HUES6 (cell line): ENCODE measurements around the gene SMURF1.

Experiments
- H3K27ac ChIP-seq: 2 replicates; pipeline ENCODE4 v1.7.0; 2013; ENCODE audit warnings: low read depth, mild to moderate bottlenecking, low read length, inconsistent platforms
- H3K27me3 ChIP-seq: 2 replicates; pipeline ENCODE4 v1.6.1; 2013; ENCODE audit warnings: low read length; ENCODE audit not compliant: control insufficient read depth, insufficient read depth
- H3K36me3 ChIP-seq: 2 replicates; pipeline ENCODE4 v1.6.1; 2013; ENCODE audit warnings: low read length; ENCODE audit not compliant: control insufficient read depth, insufficient read depth
- H3K4me1 ChIP-seq: 2 replicates; pipeline ENCODE4 v1.6.1; 2013; ENCODE audit warnings: low read length; ENCODE audit not compliant: control insufficient read depth, insufficient read depth
- H3K4me3 ChIP-seq: 2 replicates; pipeline ENCODE4 v1.5.1; 2013; ENCODE audit warnings: low read depth, low read length
- H3K9ac ChIP-seq: one replicate; pipeline ENCODE4 v1.6.1; 2013; ENCODE audit warnings: mild to moderate bottlenecking, low read length
- H3K9me3 ChIP-seq: 2 replicates; pipeline ENCODE4 v1.6.1; 2013; ENCODE audit warnings: low read depth, low read length; ENCODE audit not compliant: control insufficient read depth, insufficient read depth

The SMURF1 gene

DNA sequence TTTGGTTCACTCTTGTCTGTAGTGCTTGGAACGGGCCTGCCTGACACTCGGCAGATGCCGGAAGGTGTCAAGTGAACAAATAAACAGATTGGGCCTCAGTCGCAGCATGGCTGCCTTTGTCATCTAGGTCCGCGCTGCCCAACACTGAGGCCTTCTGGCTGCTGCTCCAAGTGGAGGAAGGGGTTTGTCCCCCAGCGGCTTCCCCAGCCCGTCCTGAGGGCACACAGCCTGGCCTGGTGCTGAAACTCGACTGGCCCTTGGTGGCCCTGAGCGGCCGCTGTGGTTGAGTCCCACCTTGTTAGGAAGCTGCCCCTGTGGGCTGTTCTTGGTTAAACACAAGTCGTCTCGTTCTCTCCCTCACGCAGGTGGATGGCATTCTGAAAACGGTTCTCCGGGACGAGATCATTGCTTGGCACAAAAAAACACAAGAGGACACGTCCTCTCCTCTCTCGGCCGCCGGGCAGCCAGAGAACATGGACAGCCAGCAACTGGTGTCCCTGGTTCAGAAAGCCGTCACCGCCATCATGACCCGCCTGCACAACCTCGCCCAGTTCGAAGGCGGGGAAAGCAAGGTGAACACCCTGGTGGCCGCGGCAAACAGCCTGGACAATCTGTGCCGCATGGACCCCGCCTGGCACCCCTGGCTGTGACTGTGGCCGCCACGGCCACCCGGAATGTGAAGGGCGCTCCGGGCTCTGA lies 132.1 kb downstream of the SMURF1 start:
- Histone ChIP-seq H3K4me3 (no peak overlapping the region), H3K27me3 (no peaks in the 10 kb centered on the region), H3K27ac (no peak overlapping the region), H3K36me3 (peaks cover 79% of the 10 kb centered on the region), H3K9ac (no peak overlapping the region), H3K9me3 (no peaks in the 10 kb centered on the region), H3K4me1 (no peaks in the 10 kb centered on the region)

DNA sequence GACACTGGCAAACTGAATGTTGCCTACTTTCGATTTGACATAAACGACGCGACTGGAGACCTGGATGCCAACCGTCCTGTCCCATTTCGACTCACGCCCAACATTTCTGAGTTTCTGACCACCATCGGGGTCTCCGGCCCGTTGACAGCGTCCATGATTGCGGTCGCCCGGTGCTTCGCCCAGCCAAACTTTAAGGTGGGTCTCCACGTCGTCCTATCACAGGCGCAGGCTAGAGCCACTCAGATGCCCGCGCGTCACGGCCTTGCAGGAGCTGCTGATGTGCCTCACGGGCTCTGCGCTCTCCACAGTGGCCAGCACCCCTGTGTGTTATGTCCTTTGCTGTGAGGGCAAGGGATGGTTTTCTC lies 132.6 kb downstream of the SMURF1 start:
- Histone ChIP-seq H3K36me3 (peaks cover 85% of the 10 kb centered on the region), H3K9ac (no peak overlapping the region), H3K27me3 (no peaks in the 10 kb centered on the region)

DNA sequence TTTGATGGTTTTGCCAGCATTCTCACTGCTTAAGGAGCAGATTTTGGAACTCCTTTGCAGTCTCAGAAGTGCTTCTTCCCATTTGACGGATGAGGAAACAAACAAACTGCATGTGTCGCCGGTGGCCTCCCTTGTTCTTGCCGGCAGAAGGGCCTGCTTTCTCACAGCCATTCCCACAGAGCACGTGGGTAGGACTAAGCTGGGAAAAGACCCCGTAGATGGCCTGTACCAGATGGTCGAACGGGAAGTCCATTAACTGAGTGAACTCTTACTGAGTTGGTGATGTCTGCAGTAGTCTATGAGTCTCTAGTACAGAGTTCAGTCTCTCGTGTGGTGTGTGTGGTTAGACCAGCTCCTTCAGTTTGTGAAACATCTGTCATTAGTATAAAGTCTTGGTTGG lies 133.6 kb downstream of the SMURF1 start:
- Histone ChIP-seq H3K27me3 (no peaks in the 10 kb centered on the region), H3K9ac (no peak overlapping the region), H3K9me3 (no peaks in the 10 kb centered on the region), H3K4me1 (no peaks in the 10 kb centered on the region), H3K4me3 (no peak overlapping the region), H3K36me3 (peaks cover 89% of the 10 kb centered on the region), H3K27ac (no peak overlapping the region)

More for the DNA sequence above, 132.6 kb downstream of the SMURF1 start:
- H3K4me3 ChIP-seq = no peak overlapping the region
- no peaks in the 10 kb centered on the region for H3K4me1 ChIP-seq
- no peak overlapping the region for H3K27ac ChIP-seq
- H3K9me3 ChIP-seq = no peaks in the 10 kb centered on the region

DNA sequence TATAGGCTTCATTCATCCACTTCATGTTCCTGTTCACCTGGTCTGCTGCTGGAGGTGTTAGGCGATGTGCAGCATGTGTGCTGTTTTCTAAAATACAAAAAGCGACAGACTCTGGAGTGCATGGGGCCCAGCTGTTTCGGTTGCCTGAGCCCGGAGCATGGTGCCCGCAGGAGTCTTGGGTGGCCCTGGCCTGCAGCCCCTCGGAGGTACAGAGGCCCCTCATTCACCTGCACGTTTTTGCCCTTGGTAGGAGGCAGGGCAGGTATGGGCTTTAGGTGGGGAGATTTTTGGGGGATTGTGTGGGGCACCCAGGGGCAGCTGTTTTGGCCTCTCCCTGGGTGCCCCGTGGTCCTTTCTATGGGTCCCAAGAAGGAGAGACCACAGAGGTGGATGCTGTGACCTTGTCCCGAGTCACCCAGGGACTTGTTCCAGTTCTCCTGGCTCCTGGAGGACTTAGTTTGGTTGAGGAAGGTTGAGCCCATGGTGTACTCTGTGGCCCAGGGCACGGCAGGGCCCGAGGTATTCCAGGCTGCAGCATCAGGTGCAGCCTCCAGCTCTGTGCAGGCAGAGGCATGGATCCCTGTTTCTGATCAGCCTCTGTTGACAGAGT lies 134.9 kb downstream of the SMURF1 start:
- Histone ChIP-seq H3K27ac (no peak overlapping the region), H3K9ac (no peak overlapping the region), H3K36me3 (peaks cover 89% of the 10 kb centered on the region), H3K27me3 (no peaks in the 10 kb centered on the region), H3K4me3 (no peak overlapping the region), H3K4me1 (no peaks in the 10 kb centered on the region), H3K9me3 (no peaks in the 10 kb centered on the region)

DNA sequence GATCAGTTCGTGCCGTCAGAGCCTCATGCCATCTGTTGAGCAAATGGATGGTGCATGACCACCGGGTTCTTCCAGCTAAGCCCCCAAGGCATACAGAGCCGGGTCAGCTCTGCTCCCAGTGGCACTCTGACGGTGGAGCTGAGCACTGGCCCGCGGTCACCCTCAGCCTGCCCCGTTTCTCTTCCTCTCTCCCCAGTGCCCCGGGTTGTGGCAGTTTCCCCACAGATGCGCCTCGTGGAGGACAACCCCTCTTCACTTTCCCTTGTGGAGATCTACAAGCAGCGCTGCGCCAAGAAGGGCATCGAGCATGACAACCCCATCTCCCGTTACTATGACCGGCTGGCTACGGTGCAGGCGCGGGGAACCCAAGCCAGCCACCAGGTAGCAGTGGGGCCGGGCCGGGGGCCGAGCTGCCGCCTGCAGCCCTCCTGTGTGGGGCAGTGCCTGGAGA lies 135.7 kb downstream of the SMURF1 start:
- Histone ChIP-seq H3K4me3 (no peak overlapping the region), H3K9ac (no peak overlapping the region), H3K4me1 (no peaks in the 10 kb centered on the region), H3K36me3 (peaks cover 88% of the 10 kb centered on the region), H3K27me3 (no peaks in the 10 kb centered on the region), H3K27ac (no peak overlapping the region), H3K9me3 (no peaks in the 10 kb centered on the region)

- Histone ChIP-seq H3K27me3 (no peaks in the 10 kb centered on the region), H3K4me3 (no peak overlapping the region), H3K4me1 (no peaks in the 10 kb centered on the region), H3K9ac (no peak overlapping the region), H3K36me3 (peaks cover 87% of the 10 kb centered on the region), H3K9me3 (no peaks in the 10 kb centered on the region), H3K27ac (no peak overlapping the region)
These were observed 137.0 kb downstream of the SMURF1 start for GRCh38 chr7:99006739-99007424.

- Histone ChIP-seq H3K4me1 (no peaks in the 10 kb centered on the region), H3K9ac (no peak overlapping the region), H3K27ac (no peak overlapping the region), H3K9me3 (no peaks in the 10 kb centered on the region), H3K27me3 (no peaks in the 10 kb centered on the region), H3K4me3 (no peak overlapping the region), H3K36me3 (peaks cover 87% of the 10 kb centered on the region)
These were observed 138.1 kb downstream of the SMURF1 start for GRCh38 chr7:99005776-99006175.

DNA sequence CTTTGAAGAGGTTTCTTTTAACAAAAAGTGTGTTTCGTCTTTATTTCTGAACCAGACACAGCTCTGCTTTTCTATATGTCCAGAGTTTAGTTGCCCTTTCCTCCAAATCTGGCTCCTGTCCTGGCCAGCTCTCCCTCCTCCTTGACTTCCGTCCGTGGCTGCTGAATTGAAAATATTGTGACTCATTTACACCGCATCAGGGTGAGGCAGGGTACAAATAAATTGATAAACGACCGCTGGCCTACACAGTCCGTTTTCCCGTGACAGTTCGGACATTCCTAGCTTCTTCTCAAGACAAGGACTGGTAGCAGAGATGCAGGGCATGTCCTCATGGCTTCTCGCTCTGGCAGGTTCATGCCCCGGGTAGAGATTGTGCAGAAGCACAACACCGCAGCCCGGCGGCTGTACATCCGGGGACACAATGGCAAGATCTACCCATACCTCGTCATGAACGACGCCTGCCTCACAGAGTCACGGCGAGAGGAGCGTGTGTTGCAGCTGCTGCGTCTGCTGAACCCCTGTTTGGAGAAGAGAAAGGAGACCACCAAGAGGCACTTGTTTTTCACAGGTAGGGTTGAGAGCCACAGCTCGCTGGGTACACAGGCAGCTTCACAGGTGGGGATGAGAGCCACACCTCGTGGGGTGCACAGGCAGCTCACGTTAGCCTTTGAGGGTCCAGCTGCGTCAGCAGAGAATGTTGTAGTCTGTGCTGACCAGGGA lies 139.0 kb downstream of the SMURF1 start:
- Histone ChIP-seq H3K27me3 (no peaks in the 10 kb centered on the region), H3K9me3 (no peaks in the 10 kb centered on the region), H3K27ac (no peak overlapping the region), H3K4me3 (no peak overlapping the region), H3K36me3 (peaks cover 88% of the 10 kb centered on the region), H3K4me1 (no peaks in the 10 kb centered on the region), H3K9ac (no peak overlapping the region)

DNA sequence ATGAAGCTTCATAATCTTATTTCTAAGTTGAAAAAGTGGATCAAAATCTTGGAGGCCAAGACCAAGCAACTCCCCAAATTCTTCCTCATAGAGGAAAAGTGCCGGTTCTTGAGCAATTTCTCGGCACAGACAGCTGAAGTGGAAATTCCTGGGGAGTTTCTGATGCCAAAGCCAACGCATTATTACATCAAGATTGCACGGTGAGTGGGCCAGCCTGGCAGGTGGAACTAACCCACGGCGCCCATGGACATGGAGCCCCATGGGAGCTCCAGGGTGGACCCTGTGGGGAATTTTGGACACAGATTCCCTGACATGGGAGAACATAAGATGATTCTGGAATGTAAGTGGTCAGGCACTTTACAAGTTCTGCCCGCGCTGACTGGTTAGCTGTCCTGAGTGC lies 139.7 kb downstream of the SMURF1 start:
- no peak overlapping the region for H3K4me3 ChIP-seq
- H3K27me3 ChIP-seq = no peaks in the 10 kb centered on the region
- H3K36me3 ChIP-seq = peaks cover 88% of the 10 kb centered on the region
- no peaks in the 10 kb centered on the region for H3K4me1 ChIP-seq
- H3K27ac ChIP-seq = no peak overlapping the region
- H3K9me3 ChIP-seq = no peaks in the 10 kb centered on the region
- no peak overlapping the region for H3K9ac ChIP-seq

DNA sequence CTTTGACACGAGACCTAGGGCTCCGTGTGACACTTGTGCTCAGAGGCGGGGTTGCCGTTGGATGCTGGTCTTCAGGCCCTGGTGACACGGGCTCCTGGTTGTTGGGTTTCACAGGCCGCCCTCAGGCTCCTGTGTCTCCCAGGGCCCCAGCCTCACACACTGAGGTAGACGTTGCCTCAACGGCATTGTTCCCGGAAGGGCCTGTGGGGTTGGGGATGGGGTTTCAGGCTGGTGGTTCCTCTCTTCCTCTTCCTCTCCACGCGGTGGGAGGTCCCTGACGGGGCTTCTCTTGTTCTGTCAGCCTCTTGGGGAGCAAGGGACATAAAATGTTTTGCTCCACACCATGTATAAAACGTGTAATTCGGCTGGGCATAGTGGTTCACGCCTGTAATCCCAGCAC lies 140.5 kb downstream of the SMURF1 start:
- no peak overlapping the region for H3K9ac ChIP-seq
- no peaks in the 10 kb centered on the region for H3K27me3 ChIP-seq
- no peaks in the 10 kb centered on the region for H3K4me1 ChIP-seq
- H3K36me3 ChIP-seq = peaks cover 88% of the 10 kb centered on the region
- H3K27ac ChIP-seq = no peak overlapping the region
- no peaks in the 10 kb centered on the region for H3K9me3 ChIP-seq
- no peak overlapping the region for H3K4me3 ChIP-seq

DNA sequence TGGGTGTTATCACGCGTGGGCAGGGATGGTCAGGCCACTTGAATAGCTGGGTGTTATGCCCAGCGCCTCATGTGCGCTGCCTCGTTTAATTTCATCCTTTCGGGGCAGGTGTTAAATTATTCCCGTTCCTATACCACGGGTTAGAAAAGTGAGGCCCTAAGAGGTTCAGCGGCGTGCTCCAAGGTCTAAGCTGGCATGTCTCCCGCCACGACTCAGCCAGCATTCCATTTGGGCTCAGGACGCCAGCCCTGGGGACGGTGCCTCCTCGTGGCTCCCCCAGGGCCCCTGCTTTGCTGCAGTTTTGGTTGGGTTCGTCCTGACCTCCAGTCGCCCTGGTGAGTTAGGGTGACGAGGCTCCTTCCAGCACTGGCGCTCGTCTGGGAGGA lies 141.1 kb downstream of the SMURF1 start:
- H3K4me1 ChIP-seq = no peaks in the 10 kb centered on the region
- peaks cover 87% of the 10 kb centered on the region for H3K36me3 ChIP-seq
- no peak overlapping the region for H3K27ac ChIP-seq
- H3K27me3 ChIP-seq = no peaks in the 10 kb centered on the region
- no peak overlapping the region for H3K4me3 ChIP-seq
- no peak overlapping the region for H3K9ac ChIP-seq
- H3K9me3 ChIP-seq = no peaks in the 10 kb centered on the region
